T47D (cell line): ENCODE measurements around the gene FAM83G.

Experiments used
- DNase-seq, 2 experiments: peaks; one replicate each; pipeline versions ENCODE4 v3.0.0 to v3.0.0-alpha.2; 2011 to 2012; ENCODE audit warnings: low read depth in 1 of 2, low spot score in 1 of 2
- JUND ChIP-seq: IDR thresholded peaks from 2 replicates; pipeline ENCODE4 v1.6.1; 2012; ENCODE audit warnings: low read depth
- in situ Hi-C: cut with HindIII; loops from 2 replicates; pipeline ENCODE4 v1.10.0; 2016; ENCODE audit warnings: low sequenced_read_pairs, low pct_unique_long_range_greater_than_20kb

FAM83G gene

DNA sequence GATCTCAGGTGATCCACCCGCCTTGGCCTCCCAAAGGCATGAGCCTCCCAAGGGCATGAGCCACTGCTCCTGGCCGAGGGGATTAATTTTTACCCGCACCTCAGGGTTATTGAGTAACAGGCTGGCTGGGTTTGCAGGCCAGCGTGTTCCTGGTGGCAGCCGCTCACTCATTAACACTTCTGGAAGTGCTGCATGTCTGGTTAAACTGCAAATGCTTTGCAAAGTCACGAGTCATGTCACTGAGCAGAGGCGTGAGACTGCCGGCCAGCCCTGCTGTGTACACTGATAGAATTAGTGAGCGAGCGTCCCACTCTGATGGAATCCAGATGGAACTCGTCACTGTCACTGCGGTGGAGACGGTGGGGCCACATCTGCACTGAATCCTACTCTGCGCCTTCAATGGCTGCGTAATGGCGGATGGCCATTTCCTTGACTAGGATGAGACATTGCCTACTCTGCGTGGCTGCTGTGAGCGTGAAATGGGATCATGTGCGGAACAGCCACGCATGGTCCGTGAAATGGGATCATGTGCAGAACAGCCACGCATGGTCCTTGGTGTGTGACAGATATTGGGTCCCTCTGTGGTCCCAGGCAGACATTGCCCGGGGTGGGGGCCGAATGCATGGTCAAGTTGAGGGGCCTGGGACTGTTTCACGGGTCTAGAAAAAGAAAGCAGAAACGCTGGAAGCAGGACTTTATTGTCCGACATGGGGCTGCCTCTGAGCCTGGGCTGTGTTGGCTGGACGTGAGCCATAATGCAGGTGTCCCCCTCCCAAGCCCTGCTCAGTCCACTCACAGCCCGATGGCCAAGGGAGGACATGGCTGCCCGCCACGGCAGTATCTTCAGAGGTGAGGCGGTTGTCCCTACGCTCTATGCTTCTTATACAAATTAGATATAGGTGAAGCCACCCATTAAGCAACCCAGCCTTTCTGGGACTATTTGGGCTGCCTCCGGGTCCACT, 53.3 kb downstream of the FAM83G start:
- no peak for TF ChIP-seq JUND
- in situ Hi-C loops: no loop called here
- no peak for DNase-seq

DNA sequence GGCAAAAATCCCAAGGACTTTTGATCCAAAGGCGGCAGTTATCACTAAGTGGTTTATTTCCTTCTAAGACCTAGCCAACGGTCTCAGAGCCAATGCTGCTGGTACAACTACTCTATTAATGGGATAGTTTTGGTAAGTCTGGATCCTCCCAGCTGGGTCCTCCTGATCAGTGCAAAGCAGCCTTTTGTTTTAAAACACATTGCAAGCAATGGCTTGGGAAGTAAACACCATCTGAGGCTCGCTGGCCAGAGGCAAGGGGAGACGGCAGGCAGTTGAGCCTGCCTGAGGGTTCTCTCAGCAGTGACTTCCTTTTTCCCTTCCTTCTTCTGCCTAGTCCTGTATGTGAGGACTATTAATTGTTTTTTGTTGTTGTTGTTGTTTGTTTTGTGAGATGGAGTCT, 54.2 kb downstream of the FAM83G start:
- no peak for DNase-seq
- no peak for TF ChIP-seq JUND
- in situ Hi-C loops: no loop called here

DNA sequence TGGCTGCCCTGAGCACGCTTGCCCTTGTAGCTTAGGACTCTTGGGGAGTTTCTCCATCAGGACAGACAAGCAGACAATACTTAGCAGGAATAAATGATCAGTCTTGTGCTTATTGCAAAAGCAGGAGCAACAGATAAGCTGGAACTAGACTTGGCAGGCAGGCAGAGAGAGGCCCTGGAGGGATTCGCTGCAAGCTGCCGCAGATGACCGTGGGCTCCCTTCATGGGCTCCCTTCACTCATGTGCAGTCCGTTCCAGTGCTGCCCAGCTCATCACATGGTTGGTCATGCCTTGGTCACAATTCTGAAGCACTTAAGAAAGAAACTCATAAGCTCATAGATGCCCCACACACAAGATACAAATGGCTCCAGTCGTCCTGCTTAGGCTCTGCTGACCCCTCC, 55.0 kb downstream of the FAM83G start:
- no peak for DNase-seq
- TF ChIP-seq JUND: no peak
- in situ Hi-C loops: no loop called here

DNA sequence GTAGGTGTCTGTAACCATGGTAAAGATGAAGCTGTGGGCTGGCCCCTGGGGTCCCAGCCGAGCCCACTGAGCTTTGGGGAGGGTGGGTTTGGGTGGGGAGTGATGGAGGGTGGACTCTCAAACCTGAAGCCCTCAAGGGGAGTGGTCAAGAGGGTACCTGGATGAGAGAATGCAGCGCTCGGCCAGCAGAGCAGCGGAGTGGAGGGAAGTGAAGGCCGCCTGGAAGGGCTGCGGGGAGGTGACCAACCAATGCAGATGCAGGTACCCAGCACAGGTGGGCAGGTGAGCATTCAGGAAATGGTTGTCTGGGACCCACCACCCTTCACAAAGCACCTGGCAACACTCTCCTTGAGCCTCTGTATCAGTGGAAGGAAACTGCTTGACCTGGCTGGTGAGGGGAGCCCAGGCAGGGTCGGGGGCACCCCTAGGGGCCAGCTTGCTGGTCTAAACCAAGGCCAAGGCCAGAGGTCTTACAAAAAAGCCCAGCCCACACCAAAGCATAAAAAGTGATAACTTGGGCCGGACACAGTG, 56.0 kb downstream of the FAM83G start:
- no peak for TF ChIP-seq JUND
- in situ Hi-C loops: no loop called here
- no peak for DNase-seq

DNA sequence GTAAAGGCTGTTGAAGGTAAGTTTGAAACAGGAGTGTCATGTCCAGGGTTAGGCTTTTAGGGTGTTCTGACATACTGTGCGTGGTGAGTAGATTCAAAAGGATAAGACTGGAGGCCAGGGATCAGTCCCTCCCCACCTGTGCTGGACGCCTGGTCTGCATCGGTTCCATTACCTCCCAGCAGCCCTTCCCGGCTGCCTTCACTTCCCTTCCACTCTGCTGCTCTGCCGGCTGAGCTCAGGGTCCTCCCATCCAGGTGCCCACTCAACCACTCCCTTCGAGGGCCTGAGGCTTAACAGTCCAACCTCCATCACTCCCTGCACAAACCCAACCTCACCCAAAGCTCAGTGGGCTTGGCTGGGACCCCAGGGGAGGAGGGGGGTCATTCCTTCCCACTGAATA, 56.7 kb downstream of the FAM83G start:
- no peak for TF ChIP-seq JUND
- in situ Hi-C loops: no loop called here
- no peak for DNase-seq

DNA sequence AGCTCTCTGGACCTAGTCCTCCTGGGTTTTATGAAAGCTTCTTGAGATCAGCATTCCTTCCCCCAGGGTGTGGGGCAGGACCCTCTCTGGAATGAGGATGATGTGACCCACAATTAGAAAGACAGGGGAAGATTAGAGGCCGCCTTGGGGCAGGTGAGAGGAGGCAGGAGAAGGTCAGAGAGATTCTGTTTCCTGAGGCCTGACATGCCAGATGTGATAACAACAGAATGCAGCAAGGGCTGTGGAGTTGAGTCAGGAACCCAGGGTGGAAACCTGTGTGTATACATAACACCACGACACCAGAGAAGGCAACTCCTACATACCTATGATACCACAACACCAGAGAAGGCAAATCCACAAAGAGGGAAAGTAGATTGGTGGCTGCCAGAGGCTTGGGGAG, 58.0 kb downstream of the FAM83G start:
- DNase-seq: no peak
- in situ Hi-C loops: no loop called here
- TF ChIP-seq JUND: no peak

DNA sequence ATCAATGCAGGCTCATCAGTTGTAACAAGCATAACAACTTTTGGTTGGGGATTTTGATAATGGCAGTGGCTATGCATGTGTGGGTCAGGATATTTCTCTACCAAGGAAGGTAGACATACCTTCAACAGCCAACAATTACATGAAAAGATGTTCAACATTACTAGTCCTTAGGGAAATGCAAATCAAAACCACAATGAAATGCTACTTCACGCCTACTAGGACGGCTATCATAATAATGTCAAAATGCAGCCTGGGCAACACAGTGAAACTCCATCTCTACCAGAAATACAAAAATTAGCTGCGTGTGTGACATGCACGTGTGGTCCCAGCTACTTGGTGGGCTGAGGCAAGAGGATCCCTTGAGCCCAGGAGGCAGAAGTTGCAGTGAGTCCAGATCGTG, 59.9 kb downstream of the FAM83G start:
- no peak for TF ChIP-seq JUND
- DNase-seq: no peak
- in situ Hi-C loops: no loop called here

DNA sequence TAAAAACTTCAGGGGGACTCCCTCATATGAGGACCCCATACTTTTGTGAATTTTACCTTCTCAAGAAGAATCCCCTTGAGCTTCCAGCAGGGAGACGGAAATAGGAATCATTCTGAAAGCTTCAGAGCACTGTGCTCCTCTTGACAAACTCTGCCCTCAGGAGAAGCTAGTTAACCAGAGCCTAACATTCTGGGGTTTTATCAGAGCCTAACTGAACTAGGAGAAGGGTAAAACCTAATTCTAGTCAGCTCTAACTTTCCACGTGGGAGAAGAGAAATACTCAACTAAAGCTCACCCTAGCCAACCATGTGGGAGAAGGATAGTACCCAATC, 65.9 kb downstream of the FAM83G start:
- in situ Hi-C loops: no loop called here

DNA sequence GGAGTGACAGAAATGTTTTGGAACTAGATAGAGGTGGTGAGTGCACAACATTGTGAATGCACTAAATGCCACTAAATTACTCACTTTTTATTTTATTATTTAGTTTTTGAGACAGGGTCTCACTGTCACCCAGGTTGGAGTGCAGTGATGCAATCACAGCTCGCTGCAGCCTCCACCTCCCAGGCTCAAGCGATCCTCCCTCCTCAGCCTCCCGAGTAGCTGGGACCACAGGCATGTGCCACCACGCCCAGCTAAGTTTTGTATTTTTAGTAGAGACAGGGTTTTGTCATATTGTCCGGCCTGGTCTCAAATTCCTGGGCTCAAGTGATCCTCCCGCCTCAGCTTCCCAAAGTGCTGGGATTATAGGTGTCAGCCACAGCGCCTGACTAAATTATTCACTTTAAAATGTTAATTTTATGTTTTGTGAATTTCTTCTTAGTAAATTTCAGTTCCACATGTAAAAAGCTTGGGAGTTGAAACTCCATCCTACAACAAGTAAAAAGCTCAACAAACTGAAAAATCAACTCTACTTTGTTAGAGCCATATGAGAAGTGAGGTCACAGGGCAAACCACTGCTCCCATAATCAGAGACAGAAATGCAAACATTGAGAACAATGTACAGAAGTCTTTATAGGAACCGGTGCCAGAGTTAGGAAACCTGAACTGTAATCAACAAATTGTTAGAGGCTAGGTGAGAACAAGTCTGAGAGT, 66.4 kb downstream of the FAM83G start:
- in situ Hi-C loops: no loop called here
- no peak for DNase-seq
- TF ChIP-seq JUND: no peak

More for the DNA sequence above, 65.9 kb downstream of the FAM83G start:
- DNase-seq: no peak
- no peak for TF ChIP-seq JUND

DNA sequence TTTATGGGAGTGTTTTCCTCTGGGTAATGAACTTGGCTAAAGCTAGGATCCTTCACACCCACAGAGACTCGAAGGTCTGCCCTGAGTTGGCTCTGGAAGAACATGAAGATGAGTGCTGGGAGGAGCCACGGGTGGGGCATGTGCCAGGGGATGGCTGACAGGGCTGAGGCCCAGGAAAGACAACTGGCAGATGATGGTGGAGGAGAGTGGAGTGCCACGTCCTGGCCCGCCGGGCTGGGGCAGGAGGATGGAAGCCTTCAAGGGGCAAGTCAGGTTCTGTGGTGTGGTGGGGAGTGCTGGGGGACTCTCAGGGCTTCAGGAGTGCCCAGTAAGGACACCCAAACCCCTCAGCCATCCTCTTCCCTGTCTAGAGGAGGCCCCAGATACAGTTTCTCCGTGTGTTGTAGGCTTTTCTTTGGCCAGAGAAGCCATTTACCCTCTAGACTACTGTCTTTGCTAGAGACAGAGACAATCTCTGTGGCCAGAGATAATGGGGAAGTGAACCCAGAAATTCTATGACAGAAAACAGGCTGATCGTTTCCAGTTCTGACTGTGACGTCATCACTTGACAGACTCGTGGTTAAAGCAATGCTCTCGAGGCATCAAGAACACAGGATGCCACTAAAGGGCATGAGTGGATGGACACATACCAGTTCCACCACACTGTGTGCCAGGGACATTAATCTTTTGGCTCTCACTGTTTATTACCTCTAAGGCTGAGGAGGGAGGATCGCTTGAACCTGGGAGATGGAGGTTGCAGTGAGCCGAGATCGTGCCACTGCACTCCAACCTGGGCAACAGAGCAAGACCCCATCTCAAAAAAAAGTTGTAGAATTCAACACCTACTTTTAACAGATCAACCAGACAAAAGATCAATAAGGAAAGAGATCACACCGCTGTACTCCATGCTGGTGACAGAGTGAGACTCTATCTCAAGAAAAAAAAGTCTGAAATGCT, 71.2 kb downstream of the FAM83G start:
- DNase-seq: no peak
- in situ Hi-C loops: no loop called here
- TF ChIP-seq JUND: no peak

DNA sequence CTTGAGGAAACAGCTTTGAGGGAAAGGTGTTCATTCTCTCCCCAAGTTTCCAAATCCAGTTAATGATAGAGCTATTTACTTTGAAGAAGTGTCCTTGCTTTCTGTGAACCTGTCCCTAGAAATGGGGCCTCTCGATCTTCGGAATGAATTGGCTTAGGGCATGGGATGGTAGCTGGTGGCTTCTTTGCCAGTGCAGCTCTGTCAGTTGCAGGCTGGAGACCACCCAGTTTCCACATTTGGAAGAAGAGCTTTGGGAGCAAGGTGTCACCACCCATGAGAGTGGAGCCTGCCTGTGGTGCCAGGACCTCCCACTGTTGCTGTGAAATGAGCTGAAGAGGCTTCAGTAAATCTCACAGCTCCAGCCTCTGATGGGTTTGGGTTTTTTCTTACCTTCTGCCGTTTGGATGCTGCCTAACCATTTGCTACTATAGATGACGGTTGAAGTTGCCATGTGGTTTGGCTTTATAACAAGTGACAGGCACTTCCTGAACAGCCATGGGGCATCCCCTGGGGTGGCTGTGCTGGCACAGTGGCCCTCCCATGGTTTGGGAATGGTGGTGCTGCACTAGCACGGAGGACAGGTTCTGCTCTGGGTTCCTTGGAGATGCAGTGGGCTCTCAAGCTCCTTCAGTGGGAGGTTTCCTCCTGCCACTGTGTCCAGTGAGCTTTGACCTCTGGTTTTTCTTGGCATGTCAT, 72.1 kb downstream of the FAM83G start:
- no peak for DNase-seq
- in situ Hi-C loops: no loop called here
- TF ChIP-seq JUND: no peak
